ENCODE data around the gene RRBP1. TPM values are rescaled to one million over a fixed set of nuclear protein-coding genes. Genes with fewer than 3 reads are reported as not detected.

The RRBP1 gene
- total and polyA plus RNA-seq, 4 donors: 53.2 to 89.2 (median 56.7) TPM

DNA sequence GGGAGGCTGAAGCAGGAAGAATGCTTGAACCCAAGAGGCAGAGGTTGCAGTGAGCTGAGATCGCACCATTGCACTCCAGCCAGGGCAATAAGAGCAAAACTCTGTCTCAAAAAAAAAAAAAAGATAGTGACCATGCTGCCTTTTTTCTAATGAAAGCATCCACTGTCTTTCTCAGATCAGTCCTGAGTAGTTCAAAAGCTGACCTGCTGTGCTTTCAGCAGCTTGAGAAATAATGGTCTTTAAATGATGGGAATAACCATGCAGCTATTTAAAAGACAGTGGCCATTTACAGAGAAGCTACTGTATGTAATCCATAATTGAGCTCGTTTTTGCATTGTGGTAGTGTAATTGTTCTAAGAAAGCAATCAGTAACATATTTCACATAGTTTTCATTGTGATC is 76.0 kb downstream of the RRBP1 start:
- Histone ChIP-seq H3K27ac (ENCODE audit: low read depth, low read length) (no peak overlapping the region), H3K4me1 (ENCODE audit: control insufficient read depth, insufficient read depth, low read length) (peaks cover 5% of the 10 kb centered on the region), H3K9me3 (ENCODE audit: control insufficient read depth, insufficient read depth, low read length) (no peaks in the 10 kb centered on the region), H3K36me3 (ENCODE audit: control insufficient read depth, insufficient read depth, low read length) (peaks cover 14% of the 10 kb centered on the region), H3K27me3 (ENCODE audit: control insufficient read depth, insufficient read depth, low read length) (no peaks in the 10 kb centered on the region), H3K4me3 (ENCODE audit: low read depth, low read length) (no peak overlapping the region)
- WGBS (ENCODE audit: insufficient coverage): 60% methylated on average over 1 of the region's 2 CpGs
- peak in 1 of 6 donors; percentile 11 for DNase-seq (ENCODE audit: low read depth in 4 of 6, low spot score in 6 of 6)

DNA sequence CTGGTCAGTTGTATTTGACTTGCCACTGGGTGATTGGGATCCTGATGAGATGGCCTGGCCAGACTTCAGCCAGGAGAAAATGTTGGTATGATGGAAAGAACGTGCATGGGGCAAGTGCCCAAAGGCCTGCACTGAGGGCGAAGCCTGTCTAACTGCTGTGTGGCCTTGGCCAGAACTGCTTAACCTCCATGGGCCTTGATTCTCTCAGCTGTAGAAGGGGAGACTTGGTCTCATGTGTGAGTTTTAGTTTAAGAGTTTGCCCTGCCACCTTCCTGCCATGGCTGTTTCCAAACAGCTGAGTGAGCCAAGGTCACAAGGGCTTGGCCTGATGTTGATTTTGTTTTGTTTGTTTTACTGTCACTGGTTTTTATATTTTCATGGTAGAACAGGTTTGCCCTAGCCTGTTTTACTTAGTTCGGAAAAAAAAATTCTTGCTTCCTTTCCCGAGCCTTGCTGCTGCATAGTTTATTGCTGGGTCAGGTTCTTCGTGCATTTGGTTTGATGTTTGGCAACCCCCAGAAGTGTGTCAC is 76.8 kb downstream of the RRBP1 start:
- no peaks in the 10 kb centered on the region for H3K27me3 ChIP-seq (ENCODE audit: control insufficient read depth, insufficient read depth, low read length)
- WGBS (ENCODE audit: insufficient coverage): 85% methylated on average over 2 of the region's 5 CpGs
- H3K4me3 ChIP-seq (ENCODE audit: low read depth, low read length): no peak overlapping the region
- peaks cover 5% of the 10 kb centered on the region for H3K4me1 ChIP-seq (ENCODE audit: control insufficient read depth, insufficient read depth, low read length)
- H3K36me3 ChIP-seq (ENCODE audit: control insufficient read depth, insufficient read depth, low read length): peaks cover 8% of the 10 kb centered on the region
- no peak for DNase-seq (ENCODE audit: low read depth in 4 of 6, low spot score in 6 of 6)
- no peak overlapping the region for H3K27ac ChIP-seq (ENCODE audit: low read depth, low read length)
- no peaks in the 10 kb centered on the region for H3K9me3 ChIP-seq (ENCODE audit: control insufficient read depth, insufficient read depth, low read length)

DNA sequence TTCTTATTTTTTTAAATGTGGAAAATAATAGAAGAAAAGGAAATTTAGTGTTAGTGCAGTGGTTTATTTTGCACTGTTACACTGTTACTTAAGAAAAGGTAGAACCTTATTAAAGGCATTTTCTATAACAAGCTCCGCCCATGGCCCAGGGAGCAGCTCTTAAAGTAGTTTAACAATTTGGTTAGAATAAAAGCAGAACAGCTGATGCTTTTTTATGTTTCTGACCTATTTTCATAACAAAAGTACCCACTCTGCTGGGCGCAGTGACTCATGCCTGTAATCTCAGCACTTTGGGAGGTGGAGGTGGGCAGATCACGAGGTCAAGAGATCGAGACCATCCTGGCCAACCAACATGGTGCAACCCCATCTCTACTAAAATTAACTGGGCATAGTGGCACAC is 79.5 kb downstream of the RRBP1 start:
- WGBS (ENCODE audit: insufficient coverage): 100% methylated on average over 2 of the region's 4 CpGs
- Histone ChIP-seq H3K9me3 (ENCODE audit: control insufficient read depth, insufficient read depth, low read length) (no peaks in the 10 kb centered on the region), H3K27ac (ENCODE audit: low read depth, low read length) (no peak overlapping the region)

DNA sequence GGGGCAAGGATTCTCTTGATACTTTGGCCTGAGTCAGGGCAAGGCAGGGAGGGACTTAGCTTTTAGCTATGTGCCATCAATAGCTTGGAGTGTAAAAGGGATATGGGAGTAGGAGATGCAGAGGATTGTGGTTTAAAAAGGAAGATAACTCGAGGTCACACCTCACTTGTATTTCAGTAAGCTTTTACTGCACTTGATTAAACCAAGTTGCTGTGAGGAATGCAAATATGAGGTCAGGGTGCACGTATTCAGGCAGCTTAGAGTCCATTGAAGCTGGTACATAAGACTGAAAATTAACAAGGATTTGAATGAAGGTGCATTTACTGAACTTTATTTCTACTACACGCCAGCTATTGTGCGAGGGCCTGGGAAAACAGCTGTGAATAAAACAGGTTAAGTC is 80.1 kb downstream of the RRBP1 start:
- Histone ChIP-seq H3K36me3 (ENCODE audit: control insufficient read depth, insufficient read depth, low read length) (peaks cover 3% of the 10 kb centered on the region), H3K9me3 (ENCODE audit: control insufficient read depth, insufficient read depth, low read length) (no peaks in the 10 kb centered on the region), H3K27ac (ENCODE audit: low read depth, low read length) (no peak overlapping the region)

More for the DNA sequence above, 79.5 kb downstream of the RRBP1 start:
- peaks cover 5% of the 10 kb centered on the region for H3K4me1 ChIP-seq (ENCODE audit: control insufficient read depth, insufficient read depth, low read length)
- no peaks in the 10 kb centered on the region for H3K27me3 ChIP-seq (ENCODE audit: control insufficient read depth, insufficient read depth, low read length)
- H3K4me3 ChIP-seq (ENCODE audit: low read depth, low read length): no peak overlapping the region
- no peak for DNase-seq (ENCODE audit: low read depth in 4 of 6, low spot score in 6 of 6)
- peaks cover 3% of the 10 kb centered on the region for H3K36me3 ChIP-seq (ENCODE audit: control insufficient read depth, insufficient read depth, low read length)

DNA sequence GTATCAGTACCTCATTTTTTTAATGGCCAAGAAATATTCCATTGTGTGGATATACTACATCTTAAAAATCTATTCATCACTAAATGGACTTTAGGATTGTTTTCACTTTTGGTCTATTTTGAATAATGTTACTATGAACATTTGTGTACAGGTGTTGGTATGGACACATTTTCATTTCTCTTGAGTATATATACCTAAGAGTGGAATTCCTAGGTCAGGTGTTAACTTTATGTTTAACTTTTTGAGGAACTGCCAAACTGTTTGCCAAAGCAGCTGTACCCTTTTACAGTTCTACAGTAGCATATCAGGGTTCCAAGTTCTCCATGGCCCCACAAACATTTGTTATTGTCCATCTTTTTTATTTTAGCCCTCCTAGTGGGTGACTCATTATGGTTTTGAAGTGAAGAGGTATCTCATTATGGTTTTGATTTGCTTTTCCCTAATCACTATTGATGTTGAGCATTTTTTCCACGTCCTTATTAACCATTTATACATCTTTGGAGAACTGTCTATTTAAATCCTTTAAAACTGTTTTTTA is 84.0 kb downstream of the RRBP1 start:
- no peak overlapping the region for H3K4me3 ChIP-seq (ENCODE audit: low read depth, low read length)
- no peaks in the 10 kb centered on the region for H3K4me1 ChIP-seq (ENCODE audit: control insufficient read depth, insufficient read depth, low read length)
- no peaks in the 10 kb centered on the region for H3K9me3 ChIP-seq (ENCODE audit: control insufficient read depth, insufficient read depth, low read length)
- H3K27me3 ChIP-seq (ENCODE audit: control insufficient read depth, insufficient read depth, low read length): no peaks in the 10 kb centered on the region
- H3K36me3 ChIP-seq (ENCODE audit: control insufficient read depth, insufficient read depth, low read length): peaks cover 3% of the 10 kb centered on the region
- no peak overlapping the region for H3K27ac ChIP-seq (ENCODE audit: low read depth, low read length)
- DNase-seq (ENCODE audit: low read depth in 4 of 6, low spot score in 6 of 6): no peak
- no CpG with 5 or more reads among the region's 1 CpG for WGBS (ENCODE audit: insufficient coverage)

More for the DNA sequence above, 80.1 kb downstream of the RRBP1 start:
- H3K27me3 ChIP-seq (ENCODE audit: control insufficient read depth, insufficient read depth, low read length): no peaks in the 10 kb centered on the region
- no peak overlapping the region for H3K4me3 ChIP-seq (ENCODE audit: low read depth, low read length)
- no peak for DNase-seq (ENCODE audit: low read depth in 4 of 6, low spot score in 6 of 6)
- no CpG with 5 or more reads among the region's 4 CpGs for WGBS (ENCODE audit: insufficient coverage)
- H3K4me1 ChIP-seq (ENCODE audit: control insufficient read depth, insufficient read depth, low read length): peaks cover 5% of the 10 kb centered on the region

DNA sequence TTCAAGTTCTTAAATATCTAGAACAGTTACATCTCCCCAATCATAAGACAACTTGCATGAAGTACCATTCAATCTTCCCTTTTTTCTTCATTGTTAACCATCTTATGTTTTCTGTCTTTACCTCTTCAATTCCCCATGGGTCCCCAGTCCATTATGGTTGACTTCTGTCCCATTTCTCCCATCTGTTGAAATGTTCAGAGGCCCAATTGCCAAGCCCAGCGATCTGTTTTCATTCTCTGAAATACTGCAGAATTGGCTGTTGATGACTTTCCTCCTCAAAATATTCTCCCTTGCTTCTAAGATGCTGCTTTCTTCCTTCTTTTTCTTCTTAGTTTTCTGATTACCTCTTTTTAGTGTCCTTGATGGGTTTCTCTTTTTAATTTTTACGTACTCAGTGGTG is 86.2 kb downstream of the RRBP1 start:
- no CpG with 5 or more reads among the region's 2 CpGs for WGBS (ENCODE audit: insufficient coverage)
- Histone ChIP-seq H3K36me3 (ENCODE audit: control insufficient read depth, insufficient read depth, low read length) (peaks cover 4% of the 10 kb centered on the region), H3K4me3 (ENCODE audit: low read depth, low read length) (no peak overlapping the region), H3K9me3 (ENCODE audit: control insufficient read depth, insufficient read depth, low read length) (no peaks in the 10 kb centered on the region), H3K27me3 (ENCODE audit: control insufficient read depth, insufficient read depth, low read length) (no peaks in the 10 kb centered on the region), H3K4me1 (ENCODE audit: control insufficient read depth, insufficient read depth, low read length) (no peaks in the 10 kb centered on the region), H3K27ac (ENCODE audit: low read depth, low read length) (no peak overlapping the region)
- DNase-seq (ENCODE audit: low read depth in 4 of 6, low spot score in 6 of 6): peak in 1 of 6 donors; percentile 54

DNA sequence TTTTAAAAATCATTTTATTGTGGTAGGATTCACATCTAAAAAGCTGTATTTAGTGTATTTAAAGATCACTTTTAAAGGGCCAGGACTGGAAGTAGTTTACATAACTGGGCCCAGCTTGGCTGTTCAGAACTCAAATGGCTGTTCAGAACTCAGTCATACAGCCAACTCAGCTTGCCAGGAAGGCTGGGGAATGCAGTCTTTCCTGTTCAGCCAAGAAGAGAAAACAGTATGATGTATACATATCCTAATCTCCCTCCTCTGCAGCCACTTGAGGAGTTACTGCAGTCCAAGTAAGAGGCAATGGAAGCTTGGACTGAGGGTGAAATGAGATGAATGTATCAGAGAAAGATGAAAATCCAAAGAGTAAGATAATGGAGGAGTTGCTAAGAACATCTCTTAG is 87.6 kb downstream of the RRBP1 start:
- Histone ChIP-seq H3K9me3 (ENCODE audit: control insufficient read depth, insufficient read depth, low read length) (no peaks in the 10 kb centered on the region), H3K4me1 (ENCODE audit: control insufficient read depth, insufficient read depth, low read length) (no peaks in the 10 kb centered on the region), H3K4me3 (ENCODE audit: low read depth, low read length) (no peak overlapping the region), H3K36me3 (ENCODE audit: control insufficient read depth, insufficient read depth, low read length) (peaks cover 4% of the 10 kb centered on the region), H3K27me3 (ENCODE audit: control insufficient read depth, insufficient read depth, low read length) (no peaks in the 10 kb centered on the region), H3K27ac (ENCODE audit: low read depth, low read length) (no peak overlapping the region)
- peak in 1 of 6 donors; percentile 53 for DNase-seq (ENCODE audit: low read depth in 4 of 6, low spot score in 6 of 6)

DNA sequence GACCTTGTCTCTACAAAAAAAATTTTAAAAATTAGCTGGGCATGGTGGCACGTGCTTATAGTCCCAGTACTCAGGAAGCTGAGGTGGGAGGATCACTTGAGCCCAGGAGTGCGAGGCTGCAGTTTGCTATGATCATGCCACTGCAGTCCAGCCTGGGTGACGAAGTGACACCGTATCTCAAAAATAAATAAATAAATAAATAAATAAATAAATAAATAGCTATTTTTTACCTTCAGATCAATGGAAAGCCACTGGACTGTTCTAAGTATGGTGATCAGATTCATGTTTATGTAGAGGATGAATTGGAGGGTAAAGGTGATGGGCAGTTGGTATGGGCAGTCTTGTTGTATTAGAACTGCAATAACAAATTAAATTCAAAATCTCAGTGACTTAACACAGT is 88.1 kb downstream of the RRBP1 start:
- DNase-seq (ENCODE audit: low read depth in 4 of 6, low spot score in 6 of 6): no peak
- H3K36me3 ChIP-seq (ENCODE audit: control insufficient read depth, insufficient read depth, low read length): peaks cover 4% of the 10 kb centered on the region
- 100% methylated on average over 1 of the region's 4 CpGs for WGBS (ENCODE audit: insufficient coverage)
- H3K27ac ChIP-seq (ENCODE audit: low read depth, low read length): no peak overlapping the region
- H3K4me1 ChIP-seq (ENCODE audit: control insufficient read depth, insufficient read depth, low read length): no peaks in the 10 kb centered on the region
- H3K27me3 ChIP-seq (ENCODE audit: control insufficient read depth, insufficient read depth, low read length): no peaks in the 10 kb centered on the region
- H3K9me3 ChIP-seq (ENCODE audit: control insufficient read depth, insufficient read depth, low read length): no peaks in the 10 kb centered on the region
- no peak overlapping the region for H3K4me3 ChIP-seq (ENCODE audit: low read depth, low read length)

DNA sequence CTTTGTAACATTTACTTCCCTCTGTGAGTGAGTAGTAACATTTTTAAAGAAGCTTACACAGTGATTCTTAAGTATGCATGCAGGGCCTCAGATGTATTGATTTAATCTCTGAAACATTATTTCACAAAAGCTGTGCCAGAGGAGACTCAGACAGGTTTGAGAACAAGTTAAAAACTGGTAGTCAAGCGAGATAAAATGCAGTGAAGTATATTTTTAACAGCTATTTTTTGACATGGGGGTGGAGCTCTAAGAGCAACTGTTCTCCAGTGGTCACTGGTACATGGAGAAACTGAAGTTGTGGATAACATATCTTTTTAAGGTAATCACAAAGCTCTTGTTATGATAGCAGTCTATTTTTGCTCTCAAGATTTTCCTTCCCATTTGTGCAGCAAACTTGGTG is 91.8 kb downstream of the RRBP1 start:
- Histone ChIP-seq H3K36me3 (ENCODE audit: control insufficient read depth, insufficient read depth, low read length) (peaks cover 4% of the 10 kb centered on the region), H3K4me1 (ENCODE audit: control insufficient read depth, insufficient read depth, low read length) (no peaks in the 10 kb centered on the region), H3K9me3 (ENCODE audit: control insufficient read depth, insufficient read depth, low read length) (no peaks in the 10 kb centered on the region), H3K27me3 (ENCODE audit: control insufficient read depth, insufficient read depth, low read length) (no peaks in the 10 kb centered on the region), H3K4me3 (ENCODE audit: low read depth, low read length) (no peak overlapping the region), H3K27ac (ENCODE audit: low read depth, low read length) (no peak overlapping the region)
- DNase-seq (ENCODE audit: low read depth in 4 of 6, low spot score in 6 of 6): no peak
- 67% methylated on average over 1 of the region's 1 CpG for WGBS (ENCODE audit: insufficient coverage)

DNA sequence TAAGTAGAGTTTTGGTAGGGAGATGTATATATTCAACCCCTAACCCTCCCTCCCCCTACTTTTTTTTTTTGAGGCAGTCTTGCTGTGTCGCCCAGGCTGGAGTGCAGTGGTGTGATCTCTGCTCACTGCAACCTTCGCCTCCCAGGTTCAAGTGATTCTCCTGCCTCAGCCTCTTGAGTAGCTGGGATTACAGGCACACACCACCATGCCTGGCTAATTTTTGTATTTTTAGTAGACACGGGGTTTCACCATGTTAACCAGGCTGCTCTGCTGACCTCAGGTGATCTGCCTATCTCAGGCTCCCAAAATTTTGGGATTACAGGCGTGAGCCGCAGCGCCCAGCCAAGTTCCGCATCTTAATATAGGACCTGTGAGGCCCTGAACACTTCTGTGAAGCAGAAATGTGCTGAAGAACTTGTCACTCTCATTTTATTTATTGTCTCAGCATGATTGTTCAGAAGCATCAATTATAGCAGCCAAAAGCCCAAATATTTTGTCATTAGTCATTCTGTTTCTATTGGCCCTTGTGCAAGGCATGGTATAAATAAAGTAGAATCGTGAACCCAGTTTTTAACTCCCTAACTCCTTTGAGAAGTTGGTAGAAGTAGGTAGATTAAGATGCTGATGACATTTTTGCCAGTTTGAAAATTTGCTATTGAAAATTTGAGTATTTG is 92.7 kb downstream of the RRBP1 start:
- Histone ChIP-seq H3K4me3 (ENCODE audit: low read depth, low read length) (no peak overlapping the region), H3K36me3 (ENCODE audit: control insufficient read depth, insufficient read depth, low read length) (peaks cover 4% of the 10 kb centered on the region), H3K4me1 (ENCODE audit: control insufficient read depth, insufficient read depth, low read length) (no peaks in the 10 kb centered on the region), H3K27ac (ENCODE audit: low read depth, low read length) (no peak overlapping the region), H3K9me3 (ENCODE audit: control insufficient read depth, insufficient read depth, low read length) (no peaks in the 10 kb centered on the region), H3K27me3 (ENCODE audit: control insufficient read depth, insufficient read depth, low read length) (no peaks in the 10 kb centered on the region)
- no peak for DNase-seq (ENCODE audit: low read depth in 4 of 6, low spot score in 6 of 6)
- WGBS (ENCODE audit: insufficient coverage): 83% methylated on average over 5 of the region's 8 CpGs

Data from spinal cord (tissue), 10 donors.